Heart left ventricle (tissue), 13 donors: ENCODE data around the gene CLNK.

ENCODE experiments used
- POLR2A ChIP-seq, 2 donors: fragments of 450-650 bp; IDR thresholded peaks; one replicate each; pipeline ENCODE4 v1.6.1; 2017; ENCODE audit warnings: antibody characterized with exemption in 2 of 2, mild to moderate bottlenecking in 2 of 2, moderate library complexity in 2 of 2
- TF ChIP-seq, protein P1 (sequence below), 12 donors: fragments of 200-600 bp; sonication (generic) in 4 of 12; IDR thresholded peaks; one replicate each; pipeline versions ENCODE4 v1.5.0 to v1.8.0; 2018 to 2022; ENCODE audit warnings: antibody characterized with exemption in 12 of 12, mild to moderate bottlenecking in 5 of 12
- donor health status: ischemic (EF 13 %, LVEDD 7.1; RV severe dilation, severe dysfunction).
- donor health status: DM: no; HTN: yes; CAD: no.
- donor health status: DM: no; HTN: no; CAD: no.
- donor health status: ischemic (EF 25% LVEDD 6.9; RV normal size, moderate dysfunction).
- donor health status: ischemic (EF 25% LVEDD 5.7; RV mildly dilated, moderate dysfunction).
- donor health status: ischemic (EF 35%, LVEDD 5.7; RV mildly dilated, moderate dysfunction).
- donor health status: nonischemic (EF 11% LVEDD 7.7; RV severe dilation, severe dysfunction).
- donor health status: DM: yes; HTN: yes; CAD: no.
- donor health status: PGD.
- donor health status: ischemic (EF 29% LVEDD 5.4; RV normal size, mild dysfunction).
- donor health status: nonischemic (EF 23%, LVEDD 6.1; RV moderate dilation, normal function).

DNA sequence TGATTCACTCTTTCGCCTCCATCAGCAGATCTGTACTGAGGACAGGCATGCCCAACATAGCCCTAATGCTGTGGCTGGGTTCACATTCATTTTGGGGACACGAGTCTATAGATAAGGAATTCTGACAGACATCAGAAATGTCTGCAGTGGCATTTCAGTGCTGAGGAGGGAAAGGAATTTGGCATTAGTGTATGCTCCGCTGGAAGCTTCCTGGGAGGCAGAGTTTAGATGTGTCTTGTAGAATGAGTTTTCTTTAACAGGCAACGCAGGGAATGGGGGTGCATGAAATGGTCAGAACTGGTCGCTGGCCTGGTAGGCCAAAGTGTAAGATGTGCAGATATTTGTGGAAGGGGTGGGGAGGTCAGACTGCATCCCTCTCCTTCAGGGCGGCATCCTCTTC lies 183.8 kb downstream of the CLNK start:
- TF ChIP-seq, protein P1, sequence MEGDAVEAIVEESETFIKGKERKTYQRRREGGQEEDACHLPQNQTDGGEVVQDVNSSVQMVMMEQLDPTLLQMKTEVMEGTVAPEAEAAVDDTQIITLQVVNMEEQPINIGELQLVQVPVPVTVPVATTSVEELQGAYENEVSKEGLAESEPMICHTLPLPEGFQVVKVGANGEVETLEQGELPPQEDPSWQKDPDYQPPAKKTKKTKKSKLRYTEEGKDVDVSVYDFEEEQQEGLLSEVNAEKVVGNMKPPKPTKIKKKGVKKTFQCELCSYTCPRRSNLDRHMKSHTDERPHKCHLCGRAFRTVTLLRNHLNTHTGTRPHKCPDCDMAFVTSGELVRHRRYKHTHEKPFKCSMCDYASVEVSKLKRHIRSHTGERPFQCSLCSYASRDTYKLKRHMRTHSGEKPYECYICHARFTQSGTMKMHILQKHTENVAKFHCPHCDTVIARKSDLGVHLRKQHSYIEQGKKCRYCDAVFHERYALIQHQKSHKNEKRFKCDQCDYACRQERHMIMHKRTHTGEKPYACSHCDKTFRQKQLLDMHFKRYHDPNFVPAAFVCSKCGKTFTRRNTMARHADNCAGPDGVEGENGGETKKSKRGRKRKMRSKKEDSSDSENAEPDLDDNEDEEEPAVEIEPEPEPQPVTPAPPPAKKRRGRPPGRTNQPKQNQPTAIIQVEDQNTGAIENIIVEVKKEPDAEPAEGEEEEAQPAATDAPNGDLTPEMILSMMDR (IDR thresholded peaks at IDR 0.05) = no peak
- TF ChIP-seq POLR2A (IDR thresholded peaks at IDR 0.05) = no peak
